Coronary artery (tissue), 2 donors: ENCODE measurements around the gene ADISSP.

Source experiments
- DNase-seq: peaks from one replicate; pipeline ENCODE4 v3.0.0-alpha.2; 2017; ENCODE audit warnings: low spot score
- H3K27ac ChIP-seq, 2 donors: fragments of 200-600 bp; sonication (generic); one replicate each; pipeline ENCODE4 v1.5.1; 2016 to 2019
- H3K4me3 ChIP-seq: fragments of 200-600 bp; sonication (generic); 2 replicates; pipeline ENCODE4 v1.5.1; 2016; ENCODE audit warnings: mild to moderate bottlenecking, moderate library complexity
- TF ChIP-seq, protein P1 (sequence below): fragments of 200-600 bp; sonication (generic); IDR thresholded peaks from one replicate; pipeline ENCODE4 v1.5.1; 2019; ENCODE audit warnings: antibody characterized with exemption

The ADISSP gene

DNA sequence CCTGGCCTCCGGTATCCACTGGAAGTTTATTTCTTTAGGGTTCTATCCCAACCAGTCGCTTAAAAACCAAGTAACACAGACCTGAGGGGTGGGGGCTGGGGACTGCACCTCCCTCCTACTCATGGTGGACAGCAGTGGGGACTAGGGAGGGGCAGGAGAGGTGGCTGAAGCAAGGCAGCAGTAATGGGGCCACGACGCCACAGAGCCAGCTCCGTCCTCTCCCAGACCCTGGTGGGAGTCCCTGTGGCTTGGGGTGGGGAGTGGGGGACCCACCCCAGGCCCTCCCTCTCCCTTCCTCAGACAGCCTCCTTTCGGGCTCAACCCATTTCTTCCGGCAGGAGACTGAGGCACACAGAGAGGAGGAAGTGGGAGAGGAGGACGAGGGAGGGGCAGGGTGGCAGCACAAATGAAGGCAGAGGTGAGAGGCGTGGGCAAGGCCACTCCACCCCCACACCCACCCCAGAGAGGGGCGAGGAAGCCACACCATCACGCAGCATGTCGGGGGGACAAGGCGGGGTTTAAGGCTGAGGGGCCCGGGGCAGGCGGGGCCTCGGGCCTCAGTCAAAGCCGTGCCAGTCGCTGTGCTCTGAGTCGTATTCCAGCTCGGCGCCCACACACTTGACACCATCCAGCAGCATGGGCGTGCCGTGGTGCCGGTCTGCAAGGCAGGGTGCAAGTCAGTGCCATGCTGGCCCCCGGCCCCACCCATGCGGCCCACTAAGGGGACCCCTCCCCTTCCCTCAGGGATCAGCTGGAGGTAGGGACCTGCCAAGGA lies 13.9 kb downstream of the ADISSP start:
- DNase-seq = no peak
- TF ChIP-seq, protein P1, sequence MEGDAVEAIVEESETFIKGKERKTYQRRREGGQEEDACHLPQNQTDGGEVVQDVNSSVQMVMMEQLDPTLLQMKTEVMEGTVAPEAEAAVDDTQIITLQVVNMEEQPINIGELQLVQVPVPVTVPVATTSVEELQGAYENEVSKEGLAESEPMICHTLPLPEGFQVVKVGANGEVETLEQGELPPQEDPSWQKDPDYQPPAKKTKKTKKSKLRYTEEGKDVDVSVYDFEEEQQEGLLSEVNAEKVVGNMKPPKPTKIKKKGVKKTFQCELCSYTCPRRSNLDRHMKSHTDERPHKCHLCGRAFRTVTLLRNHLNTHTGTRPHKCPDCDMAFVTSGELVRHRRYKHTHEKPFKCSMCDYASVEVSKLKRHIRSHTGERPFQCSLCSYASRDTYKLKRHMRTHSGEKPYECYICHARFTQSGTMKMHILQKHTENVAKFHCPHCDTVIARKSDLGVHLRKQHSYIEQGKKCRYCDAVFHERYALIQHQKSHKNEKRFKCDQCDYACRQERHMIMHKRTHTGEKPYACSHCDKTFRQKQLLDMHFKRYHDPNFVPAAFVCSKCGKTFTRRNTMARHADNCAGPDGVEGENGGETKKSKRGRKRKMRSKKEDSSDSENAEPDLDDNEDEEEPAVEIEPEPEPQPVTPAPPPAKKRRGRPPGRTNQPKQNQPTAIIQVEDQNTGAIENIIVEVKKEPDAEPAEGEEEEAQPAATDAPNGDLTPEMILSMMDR = no peak
- Histone ChIP-seq H3K4me3 (no peak overlapping the region), H3K27ac (no peak overlapping the region)

DNA sequence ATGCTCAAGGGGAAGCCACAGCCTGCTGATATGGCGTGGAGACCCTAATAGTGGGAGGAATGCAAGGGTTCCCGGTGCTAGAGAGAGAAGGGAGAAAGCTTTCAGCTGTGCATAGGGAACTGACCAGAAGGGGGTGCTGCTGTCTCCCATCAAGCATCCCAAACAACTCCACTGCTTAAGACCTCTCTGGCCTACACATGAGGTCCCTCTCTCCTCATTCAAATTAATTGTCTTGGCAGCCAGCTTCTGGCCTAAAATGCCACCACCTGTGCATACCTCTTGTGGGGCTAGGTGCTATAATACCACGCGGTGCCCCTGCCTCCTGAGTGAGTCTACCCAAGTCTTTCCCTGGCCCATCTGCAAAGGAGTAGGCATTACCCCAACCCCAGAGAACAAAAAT lies 14.5 kb downstream of the ADISSP start:
- TF ChIP-seq, protein P1 = peak; percentile 51
- Histone ChIP-seq H3K27ac (no peak overlapping the region), H3K4me3 (no peak overlapping the region)
- no peak for DNase-seq

DNA sequence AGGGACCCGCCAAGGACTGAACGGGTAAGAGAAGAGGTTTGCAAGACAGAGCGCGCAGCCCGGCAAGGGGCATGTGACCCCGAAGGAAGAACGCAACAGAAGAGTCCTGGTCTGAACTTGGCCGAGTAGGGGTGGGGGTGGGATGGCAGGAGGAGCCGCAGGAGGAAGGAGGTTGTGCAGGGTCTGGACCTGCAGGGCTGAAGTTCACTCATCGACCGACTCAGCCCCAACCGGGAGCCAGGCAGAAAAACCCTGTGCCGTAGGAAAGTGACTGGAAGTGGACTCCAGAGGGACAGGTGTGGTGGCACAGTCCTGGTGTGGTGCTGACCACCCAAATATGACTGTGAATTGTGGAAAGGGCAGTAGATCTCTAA lies 15.2 kb downstream of the ADISSP start:
- TF ChIP-seq, protein P1 = no peak
- peak overlapping the region in 1 of 2 donors; percentile 40 for H3K27ac ChIP-seq
- no peak for DNase-seq
- H3K4me3 ChIP-seq = peak overlapping the region; percentile 74

DNA sequence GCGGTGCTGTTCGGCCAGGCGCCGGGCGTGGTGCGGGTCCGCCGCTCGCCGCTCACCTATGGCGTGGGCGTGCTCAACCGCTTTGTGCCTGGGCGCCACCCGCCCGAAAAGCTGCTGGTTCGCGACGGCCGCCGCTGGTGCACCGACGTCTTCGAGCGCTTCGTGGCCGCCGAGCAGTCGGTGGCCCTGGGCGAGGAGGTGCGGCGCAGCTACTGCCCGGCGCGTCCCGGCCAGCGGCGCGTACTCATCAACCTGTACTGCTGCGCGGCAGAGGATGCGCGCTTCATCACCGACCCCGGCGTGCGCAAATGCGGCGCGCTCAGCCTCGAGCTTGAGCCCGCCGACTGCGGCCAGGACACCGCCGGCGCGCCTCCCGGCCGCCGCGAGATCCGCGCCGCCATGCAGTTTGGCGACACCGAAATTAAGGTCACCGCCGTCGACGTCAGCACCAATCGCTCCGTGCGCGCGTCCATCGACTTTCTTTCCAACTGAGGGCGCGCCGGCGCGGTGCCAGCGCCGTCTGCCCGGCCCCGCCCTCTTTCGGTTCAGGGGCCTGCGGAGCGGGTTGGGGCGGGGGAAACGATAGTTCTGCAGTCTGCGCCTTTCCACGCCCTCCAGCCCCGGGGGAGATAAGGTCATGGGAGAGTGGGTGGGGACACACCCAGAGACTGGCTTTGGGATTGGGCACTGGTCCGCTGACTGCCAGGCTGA lies 15.7 kb downstream of the ADISSP start:
- TF ChIP-seq, protein P1 = no peak
- DNase-seq = no peak
- Histone ChIP-seq H3K27ac (peak overlapping the region in 1 of 2 donors; percentile 40), H3K4me3 (peak overlapping the region; percentile 74)

DNA sequence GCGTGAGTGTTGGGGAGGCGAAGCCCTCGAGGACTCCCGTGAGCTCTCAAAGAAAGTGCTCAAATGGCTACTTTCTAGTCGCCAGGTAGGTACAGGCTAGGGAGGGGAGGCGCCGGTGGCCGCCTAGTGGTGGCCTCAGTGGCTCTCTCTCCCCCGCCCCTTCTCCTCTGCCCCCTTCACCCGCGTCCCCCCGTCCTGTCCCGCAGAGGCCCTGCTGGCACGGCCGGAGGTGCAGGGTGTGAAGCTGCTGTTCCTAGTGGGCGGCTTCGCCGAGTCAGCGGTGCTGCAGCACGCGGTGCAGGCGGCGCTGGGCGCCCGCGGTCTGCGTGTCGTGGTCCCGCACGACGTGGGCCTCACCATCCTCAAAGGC lies 16.3 kb downstream of the ADISSP start:
- no peak for DNase-seq
- Histone ChIP-seq H3K4me3 (peak overlapping the region; percentile 74), H3K27ac (no peak overlapping the region)
- TF ChIP-seq, protein P1 = no peak

DNA sequence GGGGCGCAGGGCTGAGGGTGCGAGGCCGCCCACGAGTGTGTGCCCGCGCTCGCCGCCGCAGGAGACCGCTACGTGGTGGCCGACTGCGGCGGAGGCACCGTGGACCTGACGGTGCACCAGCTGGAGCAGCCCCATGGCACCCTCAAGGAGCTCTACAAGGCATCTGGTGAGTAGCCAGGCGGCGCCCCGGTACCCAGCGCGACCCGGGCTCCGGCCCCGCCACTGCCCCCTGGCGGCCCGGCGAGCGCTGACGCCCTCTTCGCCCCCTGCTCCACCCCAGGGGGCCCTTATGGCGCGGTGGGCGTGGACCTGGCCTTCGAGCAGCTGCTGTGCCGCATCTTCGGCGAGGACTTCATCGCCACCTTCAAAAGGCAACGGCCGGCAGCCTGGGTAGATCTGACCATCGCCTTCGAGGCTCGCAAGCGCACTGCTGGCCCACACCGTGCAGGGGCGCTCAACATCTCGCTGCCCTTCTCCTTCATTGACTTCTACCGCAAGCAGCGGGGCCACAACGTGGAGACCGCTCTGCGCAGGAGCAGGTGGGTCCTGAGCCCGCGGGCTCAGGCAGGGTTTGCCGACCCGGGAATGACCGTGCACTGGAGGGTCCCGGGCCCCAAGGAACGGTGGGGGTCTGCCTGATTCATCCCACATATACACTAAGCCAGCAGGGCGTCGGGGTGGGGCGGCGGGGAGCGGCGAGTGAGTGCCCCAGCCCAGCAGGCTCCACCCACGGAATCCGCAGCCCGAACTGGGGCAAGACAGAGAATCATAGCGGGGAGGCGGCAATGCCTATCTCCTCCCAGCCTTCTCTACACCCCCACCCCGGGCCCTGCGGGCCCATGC lies 17.6 kb downstream of the ADISSP start:
- TF ChIP-seq, protein P1 = peak; percentile 48
- Histone ChIP-seq H3K27ac (no peak overlapping the region), H3K4me3 (peak overlapping the region; percentile 47)
- DNase-seq = no peak
